GM13976 (cell line): ENCODE measurements around the gene RPL12.

Experiments used
- DNase-seq: peaks from one replicate; pipeline ENCODE4 v3.0.0; 2012; ENCODE audit warnings: low spot score
- CTCF ChIP-seq: IDR thresholded peaks from 2 replicates; pipeline ENCODE4 v1.5.1; 2012; ENCODE audit warnings: borderline replicate concordance, mild to moderate bottlenecking; ENCODE audit not compliant: insufficient read depth; ENCODE audit errors: extremely low read depth, missing control alignments, control extremely low read depth
- in situ Hi-C: fragments of 300-500 bp; cut with MboI; formaldehyde crosslinking; loops from one replicate; pipeline ENCODE4 v1.12.0; 2022; ENCODE audit warnings: low sequenced_read_pairs, mixed read lengths, inconsistent platforms; ENCODE audit not compliant: unreplicated experiment

The RPL12 gene

GRCh38 chr9:127458921-127459320 is 7.7 kb upstream of the RPL12 start:
- in situ Hi-C loops: no loop called here
- no peak for TF ChIP-seq CTCF
- DNase-seq: no peak

- no peak for TF ChIP-seq CTCF
- no peak for DNase-seq
- in situ Hi-C loops: no loop called here
Measured at GRCh38 chr9:127457191-127457878, 6.1 kb upstream of the RPL12 start.

GRCh38 chr9:127455324-127455992 is 4.3 kb upstream of the RPL12 start:
- DNase-seq: no peak
- peak; percentile 23 for TF ChIP-seq CTCF
- in situ Hi-C loops: no loop called here

- no peak for DNase-seq
- in situ Hi-C loops: no loop called here
- TF ChIP-seq CTCF: no peak
Measured at GRCh38 chr9:127452691-127453090, 1.5 kb upstream of the RPL12 start.

GRCh38 chr9:127451858-127452656 is 851 bp upstream of the RPL12 start:
- DNase-seq: peak; percentile 74
- in situ Hi-C loops: no loop called here
- TF ChIP-seq CTCF: no peak

GRCh38 chr9:127451608-127451857 is 327 bp upstream of the RPL12 start:
- no peak for TF ChIP-seq CTCF
- no peak for DNase-seq
- in situ Hi-C loops: no loop called here
